ENCODE data around the gene RPS18.

RPS18 gene

DNA sequence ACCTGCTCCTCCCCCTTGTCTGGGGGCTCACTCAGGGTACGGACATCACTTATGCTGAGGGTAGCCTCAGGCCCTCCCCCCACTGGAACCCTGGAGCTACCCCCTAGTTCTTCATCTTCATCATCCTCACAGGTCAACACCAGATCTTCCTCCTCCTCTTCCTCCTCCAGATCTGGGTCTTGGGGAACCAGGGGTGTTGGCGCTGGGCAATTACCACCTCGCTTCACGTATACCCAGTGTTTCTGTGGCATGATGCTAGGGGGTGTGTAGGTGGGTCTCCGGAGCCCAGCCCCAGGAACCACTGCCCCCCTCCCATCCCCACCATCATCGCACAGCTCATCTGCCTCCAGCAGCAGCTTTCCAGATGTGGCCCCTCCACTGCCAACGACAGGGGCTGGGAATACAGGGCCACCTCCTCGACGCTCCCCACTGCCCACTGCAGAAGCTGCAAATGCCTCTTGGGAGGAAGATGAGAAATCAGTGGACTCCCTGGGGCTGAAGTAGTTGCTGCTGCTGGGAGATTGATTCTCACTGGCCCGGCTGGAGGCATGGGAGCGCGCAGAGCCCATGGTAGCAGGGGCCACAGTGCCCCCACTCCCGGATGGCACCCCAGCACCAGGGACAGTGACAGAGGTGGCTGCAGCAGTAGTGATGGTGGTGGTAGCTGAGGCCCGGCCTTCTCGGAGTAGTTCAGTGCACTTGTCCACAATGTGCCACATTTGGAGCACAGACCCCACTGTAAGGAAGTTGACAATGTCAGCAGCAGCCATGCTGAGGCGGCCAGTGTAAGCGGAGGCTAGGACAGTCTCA lies 44.1 kb downstream of the RPS18 start:
- DNase-seq: no peak

DNA sequence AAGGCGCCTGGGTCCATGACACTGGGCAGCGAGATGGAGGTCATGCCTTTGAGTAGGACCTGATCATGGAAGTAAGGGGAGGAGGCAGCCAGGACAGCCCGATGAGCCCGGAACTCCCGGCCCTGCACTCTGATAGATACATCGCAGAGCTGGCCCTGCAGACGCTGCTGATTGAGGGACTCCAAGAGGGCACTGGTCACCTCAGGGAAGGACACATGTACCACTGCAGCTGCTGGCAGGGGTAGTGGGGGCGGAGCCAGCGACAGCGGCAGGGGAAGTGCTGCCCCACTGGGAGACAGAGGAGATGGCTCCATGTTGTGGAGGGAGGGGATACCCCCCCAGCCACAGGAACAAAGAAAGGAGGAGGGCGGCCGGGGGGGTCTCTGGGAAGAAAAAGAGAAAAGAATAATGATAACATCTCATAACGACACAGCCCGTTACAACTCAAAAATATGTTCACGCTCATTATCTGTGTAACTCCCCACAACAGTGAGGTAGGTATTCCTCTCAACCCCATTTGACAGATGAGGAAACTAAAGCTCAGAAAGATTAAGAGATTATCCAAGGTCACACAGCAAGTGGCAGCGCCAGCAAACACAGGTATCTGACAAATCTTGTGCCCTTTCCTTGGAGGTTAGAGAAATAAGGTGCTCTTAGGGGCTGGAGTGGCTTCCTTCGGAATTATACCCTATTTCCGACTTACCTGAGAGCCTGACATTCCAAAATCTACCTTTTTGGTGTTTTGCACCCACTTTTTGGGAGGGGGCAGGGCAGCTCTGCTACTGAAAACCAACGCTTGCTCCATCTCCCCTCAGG lies 44.9 kb downstream of the RPS18 start:
- no peak for DNase-seq

DNA sequence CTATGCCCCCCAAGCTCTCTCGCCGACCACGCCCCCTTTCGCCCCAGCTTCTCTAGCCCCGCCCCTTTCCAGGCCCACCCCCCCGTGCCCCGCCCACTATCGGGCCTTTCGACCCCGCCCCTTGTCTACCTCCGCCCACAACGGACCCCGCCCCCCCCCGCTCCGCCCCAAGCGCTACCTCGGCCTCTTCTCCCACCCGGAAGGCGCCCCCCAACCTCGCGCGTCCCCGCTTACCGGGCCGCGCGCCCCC lies 45.5 kb downstream of the RPS18 start:
- no peak for DNase-seq

DNA sequence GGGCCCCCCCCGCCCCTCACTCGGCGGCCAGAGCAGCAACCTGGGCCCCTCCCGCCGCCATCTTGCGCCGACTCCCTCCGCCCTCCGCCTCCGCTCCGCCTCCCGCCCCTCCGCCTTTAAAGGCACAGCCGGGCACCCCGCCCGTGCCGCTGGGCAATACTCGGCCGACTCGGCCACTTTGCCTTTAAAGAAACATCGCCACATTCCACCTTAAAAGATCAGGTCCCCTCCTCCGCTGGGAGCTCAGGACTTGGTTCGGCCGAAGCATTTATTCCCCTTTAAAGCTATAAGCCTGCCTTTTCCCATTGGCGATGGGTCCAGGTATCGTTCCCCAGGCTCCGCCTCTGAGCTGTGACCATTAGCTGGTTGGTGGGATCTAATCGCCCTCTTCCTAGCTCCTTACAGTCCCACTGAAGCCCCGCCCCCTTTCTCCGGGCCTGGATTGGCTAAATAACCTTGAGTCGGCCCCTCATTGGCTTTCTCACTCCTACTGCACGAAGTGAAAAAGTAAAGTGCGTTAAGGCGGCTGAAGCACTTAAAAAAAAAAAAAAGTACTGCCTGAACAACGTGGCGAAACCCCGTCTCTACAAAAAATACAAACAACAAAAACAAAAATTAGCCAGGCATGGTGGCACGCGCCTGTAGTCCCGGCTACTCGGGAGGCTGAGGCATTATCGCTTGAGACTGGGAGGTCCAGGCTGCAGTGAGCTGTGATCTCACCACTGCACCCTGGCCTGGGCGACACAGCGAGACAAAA lies 46.0 kb downstream of the RPS18 start, which contains the start of gene ZBTB22:
ZBTB22 (minus strand) TSS at position 76 of the 757 bp plus-strand sequence. CDS start 828 bp downstream, outside the sequence.
- DNase-seq: peak; percentile 97

DNA sequence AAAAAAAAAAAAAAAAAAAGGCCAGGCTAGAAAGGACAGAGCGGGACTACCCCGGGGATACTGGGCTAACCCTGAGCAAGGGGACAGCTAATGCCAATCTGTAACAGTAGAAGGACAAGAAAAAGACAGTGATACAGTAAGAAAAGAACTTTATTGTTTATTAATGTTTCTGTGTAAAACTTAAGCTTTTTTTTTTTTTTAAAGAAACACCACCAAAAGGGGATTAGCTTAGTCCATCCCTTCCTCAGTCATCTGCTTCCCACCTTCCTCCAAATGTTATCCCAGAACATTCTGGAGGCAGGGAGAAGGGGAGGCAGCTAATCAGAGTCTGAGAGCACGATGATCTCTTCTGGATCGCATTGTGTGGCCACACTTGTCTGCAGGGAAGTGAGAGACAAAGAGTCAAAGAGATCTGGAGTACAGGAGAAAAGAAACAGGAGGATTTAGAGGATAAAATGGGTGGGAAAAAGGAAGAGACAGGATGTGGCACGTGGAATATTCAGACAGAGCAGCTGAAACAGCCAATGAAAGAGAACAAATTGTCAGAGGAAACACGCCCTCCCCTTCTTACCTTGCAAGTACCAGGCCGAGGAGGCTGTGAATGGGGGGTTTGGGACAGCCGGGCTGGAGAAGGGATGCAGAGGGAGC lies 46.7 kb downstream of the RPS18 start:
- DNase-seq: no peak

DNA sequence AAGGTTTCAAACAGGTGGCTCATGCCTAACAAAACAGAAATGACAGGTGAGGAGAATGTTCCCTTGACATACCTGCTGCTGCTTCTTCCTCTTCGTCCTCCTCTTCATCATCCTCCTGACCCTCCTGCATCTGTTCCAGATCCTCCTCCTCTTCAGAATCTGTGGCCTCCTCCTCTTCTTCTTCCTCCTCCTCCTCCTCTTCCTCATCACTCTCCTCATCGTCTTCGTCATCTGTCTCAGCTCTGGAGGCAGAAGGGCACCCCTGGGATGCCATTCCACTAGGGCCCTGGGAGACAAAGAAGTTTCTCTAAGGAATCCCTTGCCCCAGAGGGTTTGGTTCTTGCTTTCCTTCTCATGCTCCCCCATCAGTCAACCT lies 48.1 kb downstream of the RPS18 start:
- no peak for DNase-seq

DNA sequence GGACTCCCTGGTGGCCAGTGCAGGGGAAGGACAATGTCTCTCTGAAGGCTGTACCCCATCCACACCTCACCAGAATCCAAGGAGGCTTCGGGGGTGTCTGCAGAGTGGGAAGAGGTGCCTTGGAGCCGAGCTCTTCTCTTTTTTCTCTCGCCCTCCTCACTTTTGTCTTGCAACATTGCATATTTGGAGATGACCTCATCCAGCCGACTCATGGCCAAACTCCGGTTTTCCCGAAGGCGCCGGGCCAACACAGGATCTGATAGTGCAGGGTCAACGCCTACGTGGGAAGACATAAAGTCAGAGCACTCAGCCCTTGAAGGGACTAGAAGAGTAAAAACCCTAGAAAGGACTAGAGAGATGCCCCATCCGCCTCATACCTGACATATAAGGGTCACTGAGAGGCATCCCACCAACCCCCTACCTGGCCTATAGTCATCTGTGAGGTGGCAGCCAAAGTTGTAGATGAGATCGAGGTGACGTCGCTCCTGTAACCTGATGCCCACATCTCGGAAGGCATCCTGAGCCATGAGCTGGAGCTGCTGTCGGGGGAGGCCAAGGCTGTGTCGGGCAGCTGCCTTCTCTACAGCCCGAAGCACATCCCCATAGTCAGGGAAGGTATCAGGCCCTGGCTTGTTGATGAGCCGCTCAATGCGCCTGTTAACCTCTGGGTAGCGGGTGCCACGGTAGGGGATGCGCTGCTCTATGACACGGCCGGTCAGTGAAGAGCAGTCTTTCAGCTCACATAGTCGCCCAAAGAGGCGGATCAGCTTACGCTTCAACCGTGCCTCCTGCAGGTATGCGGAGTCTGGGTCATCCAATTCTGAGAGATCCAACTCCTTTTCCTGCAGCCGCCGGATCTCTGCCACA lies 48.7 kb downstream of the RPS18 start:
- DNase-seq: no peak

DNA sequence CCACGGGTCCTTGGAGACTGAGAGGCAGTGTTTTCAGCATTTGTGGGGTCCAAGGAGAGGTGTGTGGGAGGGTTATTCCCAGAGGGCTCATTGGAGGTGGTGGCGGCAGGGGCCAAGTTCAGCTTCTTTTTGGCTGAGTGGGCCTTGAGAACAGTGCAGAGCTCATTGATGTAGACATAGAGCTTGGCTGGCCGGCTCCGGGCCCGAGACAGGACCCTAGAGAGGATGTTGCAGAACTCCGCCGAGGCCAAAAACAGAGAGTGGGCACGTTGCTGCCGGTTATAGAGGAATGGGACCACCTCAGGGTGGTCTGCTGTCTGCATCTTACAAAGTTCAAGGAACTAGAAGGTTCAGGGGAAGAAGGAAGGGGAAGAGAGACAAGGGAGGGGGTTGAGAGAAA lies 49.4 kb downstream of the RPS18 start:
- DNase-seq: no peak

DNA sequence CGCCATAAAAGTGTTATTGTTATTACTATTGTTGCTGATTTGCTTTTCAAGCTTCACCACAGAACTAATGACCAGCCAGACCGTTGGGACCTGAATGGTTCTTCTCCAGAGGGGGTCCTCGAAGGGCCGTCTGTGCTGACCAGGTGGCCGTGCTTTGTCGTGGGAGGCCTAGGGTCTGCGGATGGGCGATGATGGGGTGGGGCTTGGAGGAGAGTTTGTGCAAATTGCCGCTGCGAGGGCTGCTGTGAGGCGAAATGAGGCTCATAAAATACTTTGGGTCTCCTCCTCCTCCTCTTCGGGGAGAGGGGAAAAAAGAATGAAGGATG lies 51.7 kb downstream of the RPS18 start:
- DNase-seq: no peak

DNA sequence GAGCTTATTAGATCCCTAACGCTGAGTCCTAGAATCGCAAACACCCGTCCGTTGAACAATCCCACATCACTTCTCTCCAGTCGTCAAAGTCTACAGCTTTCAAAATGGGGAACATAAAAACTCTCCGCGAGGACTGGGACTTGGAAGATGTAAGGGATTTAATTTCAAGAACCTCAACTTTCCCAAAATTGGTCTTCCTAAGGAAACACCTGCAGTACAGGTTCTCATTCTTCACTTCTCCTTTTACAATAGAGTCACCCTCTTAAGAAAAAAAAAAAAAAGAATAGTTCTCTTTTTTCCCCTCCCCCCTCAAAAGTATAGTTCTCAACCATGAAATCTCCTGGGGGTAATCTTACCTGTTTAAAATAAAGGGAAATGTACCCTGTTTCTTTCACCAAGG lies 52.2 kb downstream of the RPS18 start:
- no peak for DNase-seq
